H9 (cell line): ENCODE measurements around the gene ACTL8. TPM values are rescaled to one million over a fixed set of nuclear protein-coding genes. Genes with fewer than 3 reads are reported as not detected.

Experiments
- DNase-seq: peaks from one replicate; pipeline ENCODE4 v3.0.0-alpha.2; 2017
- H2AFZ ChIP-seq: one replicate; pipeline ENCODE4 v1.6.1; 2013; ENCODE audit warnings: mild to moderate bottlenecking, low read length, control low read depth, moderate library complexity
- H2AK5ac ChIP-seq: 2 replicates; pipeline ENCODE4 v1.6.1; 2013; ENCODE audit warnings: low read length, control low read depth, mixed read lengths; ENCODE audit not compliant: insufficient read length
- H2BK120ac ChIP-seq: one replicate; pipeline ENCODE4 v1.6.1; 2013; ENCODE audit warnings: low read depth, mild to moderate bottlenecking, low read length, control low read depth, inconsistent platforms; ENCODE audit not compliant: poor library complexity, severe bottlenecking
- H2BK12ac ChIP-seq: 2 replicates; pipeline ENCODE4 v1.6.1; 2013; ENCODE audit warnings: low read length, control low read depth, mixed read lengths, low read depth; ENCODE audit not compliant: insufficient read length
- H2BK15ac ChIP-seq: 2 replicates; pipeline ENCODE4 v1.6.1; 2013; ENCODE audit warnings: low read depth, low read length, control low read depth
- H2BK20ac ChIP-seq: one replicate; pipeline ENCODE4 v1.6.1; 2013; ENCODE audit warnings: low read depth, mild to moderate bottlenecking, low read length, control low read depth, inconsistent platforms; ENCODE audit not compliant: poor library complexity, severe bottlenecking
- H2BK5ac ChIP-seq: 2 replicates; pipeline ENCODE4 v1.6.1; 2013; ENCODE audit warnings: low read length, control low read depth, mixed read lengths; ENCODE audit not compliant: insufficient read length
- H3K14ac ChIP-seq: 2 replicates; pipeline ENCODE4 v1.6.1; 2013; ENCODE audit warnings: low read length, control low read depth; ENCODE audit not compliant: insufficient read depth
- H3K18ac ChIP-seq: 2 replicates; pipeline ENCODE4 v1.6.1; 2013; ENCODE audit warnings: low read depth, mild to moderate bottlenecking, mixed read lengths, low read length, control low read depth; ENCODE audit not compliant: insufficient read length
- H3K23ac ChIP-seq: 2 replicates; pipeline ENCODE4 v1.6.1; 2013; ENCODE audit warnings: low read length, control low read depth, mixed read lengths, low read depth; ENCODE audit not compliant: insufficient read length
- H3K23me2 ChIP-seq: 2 replicates; pipeline ENCODE4 v1.6.1; 2013; ENCODE audit warnings: low read depth, mild to moderate bottlenecking, mixed read lengths, low read length, control low read depth; ENCODE audit not compliant: insufficient read length, poor library complexity, severe bottlenecking
- H3K27ac ChIP-seq: 2 replicates; pipeline ENCODE4 v1.5.1; 2013; ENCODE audit warnings: low read length, control low read depth, mixed read lengths, low read depth; ENCODE audit not compliant: insufficient read length
- H3K27me3 ChIP-seq: 2 replicates; pipeline ENCODE4 v1.6.1; 2013; ENCODE audit warnings: low read length, control low read depth, inconsistent platforms; ENCODE audit not compliant: insufficient read depth
- H3K4ac ChIP-seq: 2 replicates; pipeline ENCODE4 v1.6.1; 2013; ENCODE audit warnings: low read depth, mild to moderate bottlenecking, control low read depth, inconsistent platforms, low read length, moderate library complexity
- H3K4me1 ChIP-seq: 2 replicates; pipeline ENCODE4 v1.6.1; 2013; ENCODE audit warnings: low read length, control low read depth, inconsistent platforms; ENCODE audit not compliant: insufficient read depth
- H3K4me2 ChIP-seq: 2 replicates; pipeline ENCODE4 v1.6.1; 2013; ENCODE audit warnings: low read length, control low read depth, mixed read lengths; ENCODE audit not compliant: insufficient read length, insufficient read depth
- H3K56ac ChIP-seq: 2 replicates; pipeline ENCODE4 v1.6.1; 2013; ENCODE audit warnings: low read depth, mild to moderate bottlenecking, mixed read lengths, low read length, control low read depth; ENCODE audit not compliant: insufficient read length
- H3K79me1 ChIP-seq: 2 replicates; pipeline ENCODE4 v1.6.1; 2013; ENCODE audit warnings: low read depth, mild to moderate bottlenecking, moderate library complexity, low read length, control low read depth, inconsistent platforms; ENCODE audit not compliant: insufficient read depth, poor library complexity, severe bottlenecking
- H3K79me2 ChIP-seq: 2 replicates; pipeline ENCODE4 v1.6.1; 2013; ENCODE audit warnings: low read length, control low read depth, inconsistent platforms; ENCODE audit not compliant: insufficient read depth
- H3K9ac ChIP-seq: 2 replicates; pipeline ENCODE4 v1.6.1; 2013; ENCODE audit warnings: low read length, control low read depth, mixed read lengths; ENCODE audit not compliant: insufficient read length; ENCODE audit errors: extremely low read depth
- H3K9me3 ChIP-seq: one replicate; pipeline ENCODE4 v1.6.1; 2013; ENCODE audit warnings: low read depth, low read length, inconsistent platforms; ENCODE audit not compliant: control insufficient read depth
- H3T11ph ChIP-seq: one replicate; pipeline ENCODE4 v1.6.1; 2013; ENCODE audit warnings: mild to moderate bottlenecking, low read length, control low read depth, inconsistent platforms
- H4K20me1 ChIP-seq: one replicate; pipeline ENCODE4 v1.6.1; 2013; ENCODE audit not compliant: control insufficient read depth, insufficient read length, insufficient read depth
- H4K5ac ChIP-seq: 2 replicates; pipeline ENCODE4 v1.6.1; 2013; ENCODE audit warnings: low read depth, mild to moderate bottlenecking, mixed read lengths, low read length, control low read depth; ENCODE audit not compliant: insufficient read length
- H4K8ac ChIP-seq: replicated peaks from 2 replicates; pipeline ENCODE4 v1.6.1; 2013; ENCODE audit warnings: low read length, control low read depth, mixed read lengths, low read depth; ENCODE audit not compliant: insufficient read length
- H4K91ac ChIP-seq: 2 replicates; pipeline ENCODE4 v1.6.1; 2013; ENCODE audit warnings: low read depth, mild to moderate bottlenecking, moderate library complexity, mixed read lengths, low read length, control low read depth; ENCODE audit not compliant: insufficient read length
- H3K27ac Mint-ChIP-seq, 3 experiments: 2 replicates in 2 of 3; 3 replicates in 1 of 3; pipeline ENCODE4 v1.8.0; 2020 to 2021; ENCODE audit warnings: mixed read lengths in 3 of 3, mild to moderate bottlenecking in 1 of 3, moderate library complexity in 1 of 3
- H3K27me3 Mint-ChIP-seq: 2 replicates; pipeline ENCODE4 v1.8.0; 2021; ENCODE audit warnings: low read depth, mild to moderate bottlenecking, moderate library complexity, mixed read lengths
- H3K36me3 Mint-ChIP-seq, 3 experiments: 2 replicates in 2 of 3; 3 replicates in 1 of 3; pipeline ENCODE4 v1.8.0; 2020 to 2021; ENCODE audit warnings: low read depth in 3 of 3, mixed read lengths in 3 of 3; ENCODE audit not compliant: insufficient read depth in 1 of 3
- H3K4me1 Mint-ChIP-seq, 2 experiments: 2 replicates each; pipeline ENCODE4 v1.8.0; 2020; ENCODE audit warnings: mixed read lengths in 2 of 2
- H3K4me3 Mint-ChIP-seq, 2 experiments: 2 replicates in 1 of 2; 3 replicates in 1 of 2; pipeline ENCODE4 v1.8.0; 2020 to 2021; ENCODE audit warnings: mild to moderate bottlenecking in 2 of 2, mixed read lengths in 2 of 2, moderate library complexity in 1 of 2
- H3K9me3 Mint-ChIP-seq, 2 experiments: 2 replicates in 1 of 2; 3 replicates in 1 of 2; pipeline ENCODE4 v1.8.0; 2020; ENCODE audit warnings: mild to moderate bottlenecking in 2 of 2, mixed read lengths in 2 of 2, moderate library complexity in 1 of 2
- WGBS: extraction: QIAGEN DNeasy Blood & Tissue Kit; methylation state at CpG from one replicate; pipeline ENCODE4 v1.1.7; 2013; ENCODE audit warnings: missing lambda C conversion rate, low lambda C conversion rate, mixed read lengths; ENCODE audit not compliant: insufficient read length; ENCODE audit errors: extremely low coverage; 5-methylcytosine and 5-hydroxymethylcytosine counted together
- total RNA-seq: library from RNA; stranded (reverse); gene quantifications from 2 replicates; pipeline ENCODE4 v1.2.1, GENCODE V29; 2021
- TF ChIP-seq, protein P1 (sequence below): fragments of 200-600 bp; sonication (generic); conservative IDR thresholded peaks from 3 replicates; pipeline ENCODE4 v1.8.0; 2021; ENCODE audit warnings: antibody characterized with exemption, mild to moderate bottlenecking

Gene ACTL8
- total RNA-seq, 1 experiment from 2014 or later, result not detected

DNA sequence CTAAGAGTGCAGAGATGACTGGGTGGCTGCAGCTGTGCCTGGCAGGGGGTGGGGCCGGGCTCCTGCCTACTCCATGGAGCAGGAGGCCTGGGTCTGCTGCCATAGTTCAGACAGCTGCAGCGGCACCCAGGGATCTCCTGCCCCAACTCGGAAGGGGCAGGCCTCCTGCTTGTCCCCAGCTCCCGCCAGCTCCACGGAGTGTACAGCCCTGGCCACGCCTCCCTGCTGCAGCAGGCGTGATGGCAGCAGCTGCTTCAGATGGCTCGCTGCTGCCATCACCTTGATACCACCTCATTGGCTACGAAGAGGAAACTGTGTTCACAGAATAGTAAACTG lies 35.9 kb downstream of the ACTL8 start:
- no CpG with 5 or more reads among the region's 9 CpGs for WGBS
- H3K27me3 Mint-ChIP-seq, result peaks cover 15% of the 10 kb centered on the region

More for the DNA sequence above, 35.9 kb downstream of the ACTL8 start:
- H2BK12ac ChIP-seq, result no peak overlapping the region
- no peaks in the 10 kb centered on the region for H3K4me1 ChIP-seq
- no peak overlapping the region for H2BK120ac ChIP-seq
- no peak overlapping the region for H3K23ac ChIP-seq
- no peak overlapping the region for H3K18ac ChIP-seq
- no peak overlapping the region for H3K9ac ChIP-seq
- no peak overlapping the region for H2AK5ac ChIP-seq
- H3K4me2 ChIP-seq, result no peak overlapping the region
- DNase-seq, result no peak
- H3T11ph ChIP-seq, result no peak overlapping the region
- H4K5ac ChIP-seq, result no peak overlapping the region
- no peak overlapping the region for H3K27ac ChIP-seq
- H2BK15ac ChIP-seq, result no peak overlapping the region
- no peaks in the 10 kb centered on the region for H4K20me1 ChIP-seq
- no peak overlapping the region for H4K8ac ChIP-seq
- no peak overlapping the region for H2BK20ac ChIP-seq
- H3K56ac ChIP-seq, result no peak overlapping the region
- H3K9me3 ChIP-seq, result no peaks in the 10 kb centered on the region
- H3K23me2 ChIP-seq, result no peaks in the 10 kb centered on the region
- no peak overlapping the region for H4K91ac ChIP-seq
- no peak overlapping the region for H3K4me3 Mint-ChIP-seq
- H3K27ac Mint-ChIP-seq, result no peak overlapping the region
- H2BK5ac ChIP-seq, result no peak overlapping the region
- H3K79me2 ChIP-seq, result no peaks in the 10 kb centered on the region
- H3K4ac ChIP-seq, result no peak overlapping the region
- H3K27me3 ChIP-seq, result no peaks in the 10 kb centered on the region
- H3K79me1 ChIP-seq, result no peaks in the 10 kb centered on the region
- TF ChIP-seq, protein P1, sequence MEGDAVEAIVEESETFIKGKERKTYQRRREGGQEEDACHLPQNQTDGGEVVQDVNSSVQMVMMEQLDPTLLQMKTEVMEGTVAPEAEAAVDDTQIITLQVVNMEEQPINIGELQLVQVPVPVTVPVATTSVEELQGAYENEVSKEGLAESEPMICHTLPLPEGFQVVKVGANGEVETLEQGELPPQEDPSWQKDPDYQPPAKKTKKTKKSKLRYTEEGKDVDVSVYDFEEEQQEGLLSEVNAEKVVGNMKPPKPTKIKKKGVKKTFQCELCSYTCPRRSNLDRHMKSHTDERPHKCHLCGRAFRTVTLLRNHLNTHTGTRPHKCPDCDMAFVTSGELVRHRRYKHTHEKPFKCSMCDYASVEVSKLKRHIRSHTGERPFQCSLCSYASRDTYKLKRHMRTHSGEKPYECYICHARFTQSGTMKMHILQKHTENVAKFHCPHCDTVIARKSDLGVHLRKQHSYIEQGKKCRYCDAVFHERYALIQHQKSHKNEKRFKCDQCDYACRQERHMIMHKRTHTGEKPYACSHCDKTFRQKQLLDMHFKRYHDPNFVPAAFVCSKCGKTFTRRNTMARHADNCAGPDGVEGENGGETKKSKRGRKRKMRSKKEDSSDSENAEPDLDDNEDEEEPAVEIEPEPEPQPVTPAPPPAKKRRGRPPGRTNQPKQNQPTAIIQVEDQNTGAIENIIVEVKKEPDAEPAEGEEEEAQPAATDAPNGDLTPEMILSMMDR, result no peak
- H3K9me3 Mint-ChIP-seq, result no peaks in the 10 kb centered on the region
- no peak overlapping the region for H3K14ac ChIP-seq
- no peaks in the 10 kb centered on the region for H3K36me3 Mint-ChIP-seq
- H2AFZ ChIP-seq, result no peak overlapping the region
- H3K4me1 Mint-ChIP-seq, result no peaks in the 10 kb centered on the region
